Stomach smooth muscle (tissue), 2 donors: ENCODE measurements around the gene C2CD2.
A peak's percentile ranks its signal among the peaks of the same experiment; 100 is the strongest.
"Not testable (repeated sequence)": the region's sequence is repeated elsewhere in the genome, so short reads cannot be mapped to it uniquely, and the experiment has no call there.

Source experiments
- H3K27ac ChIP-seq: one replicate; pipeline ENCODE4 v1.7.0; 2013; ENCODE audit warnings: mild to moderate bottlenecking, low read length, inconsistent platforms
- H3K27me3 ChIP-seq, 2 donors: one replicate each; pipeline ENCODE4 v1.7.0; 2013; ENCODE audit warnings: low read length in 2 of 2; ENCODE audit not compliant: insufficient read depth in 2 of 2, control insufficient read depth in 1 of 2
- H3K36me3 ChIP-seq, 2 donors: one replicate each; pipeline ENCODE4 v1.7.0; 2013; ENCODE audit warnings: low read length in 2 of 2; ENCODE audit not compliant: control insufficient read depth in 2 of 2, insufficient read depth in 2 of 2
- H3K4me1 ChIP-seq: one replicate; pipeline ENCODE4 v1.7.0; 2013; ENCODE audit warnings: low read length; ENCODE audit not compliant: control insufficient read depth, insufficient read depth
- H3K4me3 ChIP-seq, 2 donors: one replicate each; pipeline ENCODE4 v1.7.0; 2013; ENCODE audit warnings: low read length in 2 of 2
- H3K9ac ChIP-seq, 2 donors: one replicate each; pipeline ENCODE4 v1.7.0; 2013; ENCODE audit warnings: low read length in 2 of 2, mild to moderate bottlenecking in 1 of 2
- H3K9me3 ChIP-seq, 2 donors: one replicate each; pipeline ENCODE4 v1.7.0; 2013; ENCODE audit warnings: low read length in 2 of 2; ENCODE audit not compliant: control insufficient read depth in 2 of 2
- donor health status: healthy.
- donor health status: Pancreatic carcinoma.

Gene C2CD2

GRCh38 chr21:41957991-41958766 is 4.4 kb upstream of the C2CD2 start:
- Histone ChIP-seq H3K4me1 (peaks cover 18% of the 10 kb centered on the region), H3K27ac (peak overlapping the region; percentile 1), H3K4me3 (no peak overlapping the region), H3K27me3 (no peaks in the 10 kb centered on the region), H3K9ac (peak overlapping the region in 1 of 2 donors; percentile 13), H3K9me3 (no peaks in the 10 kb centered on the region), H3K36me3 (no peaks in the 10 kb centered on the region)

GRCh38 chr21:41956926-41957729 is 3.3 kb upstream of the C2CD2 start:
- Histone ChIP-seq H3K4me3 (no peak overlapping the region), H3K4me1 (peaks cover 27% of the 10 kb centered on the region), H3K36me3 (no peaks in the 10 kb centered on the region), H3K27me3 (no peaks in the 10 kb centered on the region), H3K9me3 (no peaks in the 10 kb centered on the region), H3K27ac (peak overlapping the region; percentile 1), H3K9ac (no peak overlapping the region)

- H3K4me1 ChIP-seq = peaks cover 37% of the 10 kb centered on the region
- no peak overlapping the region for H3K4me3 ChIP-seq
- H3K9ac ChIP-seq = no peak overlapping the region
- H3K27me3 ChIP-seq = no peaks in the 10 kb centered on the region
- no peak overlapping the region for H3K27ac ChIP-seq
- H3K9me3 ChIP-seq = no peaks in the 10 kb centered on the region
- peaks cover 0 to 2% of the 10 kb centered on the region in 2 donors for H3K36me3 ChIP-seq
These were observed 1.7 kb upstream of the C2CD2 start for GRCh38 chr21:41955516-41955915.

- no peak overlapping the region for H3K27ac ChIP-seq
- H3K4me1 ChIP-seq = peaks cover 37% of the 10 kb centered on the region
- no peaks in the 10 kb centered on the region for H3K9me3 ChIP-seq
- H3K4me3 ChIP-seq = no peak overlapping the region
- peaks cover 0 to 2% of the 10 kb centered on the region in 2 donors for H3K36me3 ChIP-seq
- no peaks in the 10 kb centered on the region for H3K27me3 ChIP-seq
- H3K9ac ChIP-seq = no peak overlapping the region
These were observed 1.1 kb upstream of the C2CD2 start for GRCh38 chr21:41954654-41955499.

GRCh38 chr21:41953249-41953830 is 478 bp downstream of the C2CD2 start:
- Histone ChIP-seq H3K4me3 (peak overlapping the region; percentile 62 to 76), H3K36me3 (peaks cover 0 to 2% of the 10 kb centered on the region in 2 donors), H3K27ac (no peak overlapping the region), H3K4me1 (peaks cover 46% of the 10 kb centered on the region), H3K9me3 (no peaks in the 10 kb centered on the region), H3K27me3 (no peaks in the 10 kb centered on the region), H3K9ac (peak overlapping the region; percentile 61 to 62)

GRCh38 chr21:41952568-41953248 is 1.1 kb downstream of the C2CD2 start:
- peaks cover 0 to 2% of the 10 kb centered on the region in 2 donors for H3K36me3 ChIP-seq
- peak overlapping the region; percentile 61 to 62 for H3K9ac ChIP-seq
- H3K4me3 ChIP-seq = peak overlapping the region; percentile 62 to 76
- H3K27ac ChIP-seq = no peak overlapping the region
- no peaks in the 10 kb centered on the region for H3K27me3 ChIP-seq
- peaks cover 46% of the 10 kb centered on the region for H3K4me1 ChIP-seq
- no peaks in the 10 kb centered on the region for H3K9me3 ChIP-seq

- H3K27me3 ChIP-seq = no peaks in the 10 kb centered on the region
- no peaks in the 10 kb centered on the region for H3K9me3 ChIP-seq
- H3K27ac ChIP-seq = no peak overlapping the region
- H3K4me1 ChIP-seq = peaks cover 44% of the 10 kb centered on the region
- H3K4me3 ChIP-seq = peak overlapping the region; percentile 62 to 76
- no peak overlapping the region for H3K9ac ChIP-seq
- peaks cover 0 to 2% of the 10 kb centered on the region in 2 donors for H3K36me3 ChIP-seq
These were observed 1.8 kb downstream of the C2CD2 start for GRCh38 chr21:41951876-41952567.

GRCh38 chr21:41950941-41951351 is 2.9 kb downstream of the C2CD2 start:
- H3K36me3 ChIP-seq = peaks cover 0 to 2% of the 10 kb centered on the region in 2 donors
- H3K9ac ChIP-seq = no peak overlapping the region
- H3K27me3 ChIP-seq = no peaks in the 10 kb centered on the region
- no peak overlapping the region for H3K27ac ChIP-seq
- H3K4me3 ChIP-seq = no peak overlapping the region
- no peaks in the 10 kb centered on the region for H3K9me3 ChIP-seq
- H3K4me1 ChIP-seq = peaks cover 43% of the 10 kb centered on the region

- H3K36me3 ChIP-seq, H3K9me3 ChIP-seq, H3K4me3 ChIP-seq, H3K27ac ChIP-seq, H3K9ac ChIP-seq, H3K27me3 ChIP-seq: not testable (repeated sequence)
- peaks cover 41% of the 10 kb centered on the region for H3K4me1 ChIP-seq
These were observed 4.2 kb downstream of the C2CD2 start for GRCh38 chr21:41949631-41950030.
